HG03025 (cell line): Measurements from ENCODE around the gene LIF.

ENCODE experiments used
- ATAC-seq: cut with Tn5 transposase; IDR thresholded peaks from one replicate; pipeline ENCODE4 v1.9.1; 2021; ENCODE audit warnings: mild to moderate bottlenecking, moderate library complexity; ENCODE audit not compliant: unreplicated experiment, low FRiP score

LIF gene

DNA sequence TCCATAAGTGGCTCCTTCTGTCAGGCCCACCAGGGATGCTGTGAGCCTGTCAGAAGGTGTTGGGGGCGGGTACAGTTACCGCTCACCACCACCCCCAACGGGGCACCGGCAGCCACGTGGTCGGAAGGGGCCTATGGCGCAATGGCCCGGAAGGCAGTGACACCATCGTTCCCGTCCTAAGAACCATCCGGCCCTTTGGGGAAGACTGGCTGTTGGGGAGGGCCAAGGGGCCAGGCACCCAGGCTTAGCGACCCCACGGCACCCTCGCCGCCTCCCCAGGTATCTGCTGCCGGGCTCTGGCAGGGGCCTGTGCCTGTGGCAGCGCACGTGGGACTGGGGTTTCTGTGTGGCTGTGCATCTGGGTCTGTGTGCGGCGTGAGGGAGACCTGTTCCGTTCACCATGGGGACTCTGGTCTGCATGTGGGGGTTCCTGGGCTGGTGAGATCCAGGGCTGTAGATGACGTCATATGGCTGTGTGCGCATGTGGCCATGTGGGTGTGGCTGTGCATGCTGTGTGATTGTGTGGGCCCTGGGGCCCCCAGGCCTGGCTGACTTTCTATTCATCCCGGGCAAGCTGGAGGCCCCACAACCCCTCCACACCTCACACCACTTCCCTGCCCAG lies 19.4 kb upstream of the LIF start:
- ATAC-seq, result no peak

DNA sequence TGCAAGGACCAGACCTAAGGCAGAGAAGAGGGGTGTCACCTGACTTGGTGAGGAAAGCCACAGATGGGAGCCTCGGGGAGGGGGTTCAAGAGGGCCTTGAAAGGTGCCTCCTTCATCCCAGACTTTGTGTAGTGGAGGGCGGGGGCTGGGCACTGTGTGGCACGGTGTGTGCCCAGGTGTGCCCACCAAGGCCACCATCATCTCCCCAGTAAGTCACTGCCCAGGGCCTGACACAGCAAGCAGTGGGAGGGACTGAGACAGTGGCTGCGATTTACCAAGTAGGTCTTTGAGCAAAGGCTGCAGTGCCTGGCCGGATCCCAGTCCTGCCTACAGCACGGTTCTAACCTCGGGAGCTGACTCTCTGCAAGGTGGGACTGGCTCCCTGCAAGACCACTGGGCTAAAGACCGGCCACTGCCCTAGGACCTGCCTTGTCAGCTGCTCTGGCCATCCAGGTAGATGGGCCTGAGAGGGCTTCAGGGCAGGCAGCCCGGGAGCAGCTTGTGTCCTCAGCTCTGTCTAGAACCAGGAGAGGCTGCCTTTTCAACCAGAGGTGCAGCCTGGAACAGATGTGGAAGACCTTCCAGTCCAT lies 18.7 kb upstream of the LIF start:
- no peak for ATAC-seq

DNA sequence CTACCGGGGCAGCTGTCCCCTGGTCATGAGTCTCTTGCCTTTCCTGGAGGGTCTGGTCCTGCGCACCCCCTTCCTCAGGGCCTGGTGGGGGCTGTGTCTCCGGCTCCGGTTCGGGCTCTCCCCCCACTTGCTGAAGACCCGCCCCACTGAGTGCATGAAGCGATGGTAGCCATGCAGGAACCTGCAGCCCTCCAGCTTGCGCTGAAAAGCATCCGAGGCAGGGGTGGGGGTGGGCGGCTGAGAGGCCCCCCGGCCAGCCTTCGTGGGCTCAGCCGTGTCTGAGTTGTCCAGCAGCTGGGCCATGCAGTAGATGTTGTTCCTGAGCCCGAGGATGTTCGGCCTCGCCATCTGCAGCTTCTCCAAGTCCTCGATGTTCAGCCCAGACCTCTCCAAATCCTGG lies 17.3 kb upstream of the LIF start:
- ATAC-seq, result no peak

DNA sequence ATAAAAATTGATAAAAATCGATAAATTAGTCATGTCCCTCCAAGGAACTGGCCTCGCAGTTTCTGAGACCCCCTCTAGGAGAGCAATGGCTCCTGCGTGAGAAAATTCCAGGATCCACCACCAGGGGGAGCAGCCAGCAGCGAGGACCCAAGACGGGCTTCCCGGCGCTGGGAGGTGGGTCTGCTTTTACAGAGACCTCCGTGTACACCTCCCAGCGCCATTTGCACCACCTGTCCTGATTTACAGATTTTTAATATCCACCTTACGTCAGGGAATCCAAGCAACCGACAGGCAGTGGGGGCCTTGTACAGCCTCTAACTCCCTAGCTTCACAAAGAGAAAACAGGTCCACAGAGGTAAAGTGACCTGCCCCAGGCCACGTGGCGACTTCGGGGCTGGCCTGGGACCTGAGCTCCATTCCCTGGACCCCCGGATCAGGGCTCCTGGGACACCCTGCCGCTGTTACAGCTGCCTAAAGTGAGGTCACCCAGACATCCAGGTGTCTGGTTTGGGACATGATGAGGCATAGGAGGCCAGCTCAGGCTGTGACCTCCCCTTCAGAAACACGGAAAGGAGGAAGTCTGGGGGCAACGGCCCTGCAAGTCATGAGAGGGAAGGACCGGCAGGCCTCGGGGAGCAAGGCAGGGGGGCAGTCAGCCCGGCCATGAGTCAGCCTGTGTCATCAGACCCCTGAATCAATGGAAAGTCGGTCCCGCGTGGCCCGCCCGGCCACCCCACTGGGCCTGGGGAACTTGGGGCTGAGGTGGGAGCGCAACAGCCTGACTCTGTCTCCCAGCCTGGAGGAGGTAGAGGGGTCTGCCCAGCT lies 16.6 kb upstream of the LIF start:
- ATAC-seq, result no peak

DNA sequence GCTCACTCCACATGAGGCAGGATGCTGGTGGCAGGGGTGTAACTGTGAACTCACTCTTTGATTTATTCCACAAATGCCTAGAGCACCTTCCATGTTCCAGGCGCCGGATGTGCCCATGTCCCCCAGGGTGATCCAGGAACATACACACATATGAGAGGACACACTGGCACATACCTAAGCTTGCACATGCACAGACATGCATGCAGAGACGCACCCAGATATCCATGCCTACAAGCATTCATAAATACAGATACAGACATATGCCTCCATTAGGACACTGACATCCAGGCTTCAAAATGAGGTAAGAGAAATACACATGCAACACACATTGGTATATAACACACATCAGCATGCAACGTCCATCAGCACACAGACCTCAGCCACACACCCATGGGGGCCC lies 15.6 kb upstream of the LIF start:
- no peak for ATAC-seq

DNA sequence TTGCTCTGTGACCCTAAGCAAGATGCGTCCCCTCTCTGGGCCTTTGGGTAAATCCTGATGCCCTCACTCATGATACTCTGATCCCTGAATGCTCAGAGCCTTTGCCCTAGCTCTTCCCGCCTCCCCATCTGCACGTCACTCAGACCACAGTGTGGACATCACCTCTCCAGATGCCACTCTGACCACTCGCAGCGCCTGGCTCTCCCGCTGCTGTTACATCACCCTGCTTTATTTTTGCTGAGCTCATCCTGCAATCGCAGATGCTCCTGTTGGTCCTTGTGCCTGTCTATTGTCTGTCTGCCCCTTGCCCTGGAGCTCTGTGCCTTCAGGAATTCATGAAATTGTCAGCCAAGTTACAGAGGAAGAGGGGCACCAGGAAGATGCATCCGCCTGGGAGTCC lies 14.6 kb upstream of the LIF start:
- no peak for ATAC-seq

DNA sequence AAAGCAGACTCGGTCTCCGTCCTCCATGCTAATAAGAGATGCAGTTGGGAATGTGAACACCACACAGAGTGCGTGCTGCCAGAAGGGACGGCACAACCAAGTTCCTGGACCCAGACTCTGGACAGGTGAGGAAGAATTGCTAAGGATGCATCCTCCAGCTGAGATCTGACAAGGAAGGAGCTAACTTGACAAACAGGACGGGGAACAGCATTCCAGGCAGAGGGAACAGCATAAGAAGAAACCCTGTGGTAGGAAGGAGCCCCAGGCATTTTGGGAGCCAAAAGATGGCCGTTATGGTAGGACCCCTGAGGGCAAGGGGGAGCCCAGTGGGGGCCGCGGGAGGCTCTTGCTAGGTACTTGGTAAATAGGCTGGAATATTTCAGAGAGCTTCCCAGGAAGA lies 14.1 kb upstream of the LIF start:
- ATAC-seq, result no peak

DNA sequence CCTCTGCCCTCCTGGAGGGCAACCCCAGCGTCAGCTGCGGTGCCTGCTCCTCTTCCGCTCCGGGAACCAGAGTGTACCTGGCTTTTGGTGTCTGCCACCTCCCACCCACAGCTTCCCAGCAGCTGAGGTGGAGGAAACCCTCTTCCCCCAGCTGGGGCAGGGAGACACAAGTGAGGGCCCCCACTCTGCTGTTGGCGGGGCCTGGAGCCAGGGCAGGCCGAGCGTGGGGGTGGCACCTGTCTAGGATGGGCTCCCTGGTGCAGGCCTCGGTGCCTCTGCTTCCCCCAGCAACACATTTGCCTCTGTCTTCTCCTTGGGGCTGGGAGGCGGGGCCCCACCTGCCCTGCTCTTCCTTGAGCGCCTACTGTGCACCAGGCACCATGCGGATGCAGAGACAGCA lies 13.7 kb upstream of the LIF start:
- ATAC-seq, result no peak

DNA sequence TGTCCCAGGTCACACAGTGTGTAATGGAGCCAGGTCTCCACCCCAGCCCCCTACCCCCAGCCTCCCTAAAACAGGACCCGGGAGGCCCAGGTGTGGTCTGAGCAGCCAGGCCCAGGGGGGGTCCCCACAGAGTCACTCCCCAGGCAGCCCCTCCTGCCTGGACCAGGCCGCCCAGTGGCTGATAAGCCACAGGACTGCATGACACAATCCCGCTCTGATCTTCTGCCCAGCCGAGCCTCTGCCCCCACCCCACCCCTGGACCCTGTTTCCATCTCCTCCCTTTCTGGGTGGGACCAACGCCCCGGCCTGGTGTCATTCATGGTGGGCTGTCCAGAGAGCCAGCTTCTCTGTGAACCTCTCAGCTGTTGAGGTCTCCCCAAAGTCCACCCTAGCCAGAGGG lies 7.8 kb upstream of the LIF start:
- no peak for ATAC-seq

DNA sequence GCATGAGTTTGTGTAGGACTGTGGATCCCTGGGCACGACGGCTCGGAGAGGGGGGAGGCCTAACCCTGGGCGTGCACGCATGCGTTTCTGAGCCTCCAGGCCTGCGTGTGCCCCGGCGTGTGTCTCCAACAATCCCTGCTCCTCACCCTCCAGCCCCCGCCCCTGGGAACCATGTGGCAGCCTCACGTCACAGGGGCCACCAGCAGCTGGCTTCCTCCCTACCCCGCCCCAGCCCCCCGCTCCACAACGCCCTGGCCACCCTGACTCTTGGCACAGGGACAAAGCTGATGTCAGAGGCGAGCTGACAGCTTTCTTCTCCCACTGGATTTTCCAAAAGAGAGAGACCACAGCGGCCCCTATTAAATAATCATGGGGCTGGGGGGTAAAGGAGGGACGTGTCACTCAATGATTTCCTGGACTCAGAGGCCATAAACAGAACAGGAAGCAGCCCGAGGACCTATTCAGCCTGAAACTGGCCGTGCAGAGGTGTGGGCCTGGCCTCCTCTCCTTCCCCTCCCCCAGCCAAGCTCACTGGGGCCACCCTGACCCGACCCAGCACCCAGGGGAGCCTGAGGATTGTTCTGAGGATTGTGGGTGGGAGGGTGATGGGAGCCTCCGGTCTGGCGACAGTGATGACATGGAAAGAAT lies 6.8 kb upstream of the LIF start:
- ATAC-seq, result no peak

DNA sequence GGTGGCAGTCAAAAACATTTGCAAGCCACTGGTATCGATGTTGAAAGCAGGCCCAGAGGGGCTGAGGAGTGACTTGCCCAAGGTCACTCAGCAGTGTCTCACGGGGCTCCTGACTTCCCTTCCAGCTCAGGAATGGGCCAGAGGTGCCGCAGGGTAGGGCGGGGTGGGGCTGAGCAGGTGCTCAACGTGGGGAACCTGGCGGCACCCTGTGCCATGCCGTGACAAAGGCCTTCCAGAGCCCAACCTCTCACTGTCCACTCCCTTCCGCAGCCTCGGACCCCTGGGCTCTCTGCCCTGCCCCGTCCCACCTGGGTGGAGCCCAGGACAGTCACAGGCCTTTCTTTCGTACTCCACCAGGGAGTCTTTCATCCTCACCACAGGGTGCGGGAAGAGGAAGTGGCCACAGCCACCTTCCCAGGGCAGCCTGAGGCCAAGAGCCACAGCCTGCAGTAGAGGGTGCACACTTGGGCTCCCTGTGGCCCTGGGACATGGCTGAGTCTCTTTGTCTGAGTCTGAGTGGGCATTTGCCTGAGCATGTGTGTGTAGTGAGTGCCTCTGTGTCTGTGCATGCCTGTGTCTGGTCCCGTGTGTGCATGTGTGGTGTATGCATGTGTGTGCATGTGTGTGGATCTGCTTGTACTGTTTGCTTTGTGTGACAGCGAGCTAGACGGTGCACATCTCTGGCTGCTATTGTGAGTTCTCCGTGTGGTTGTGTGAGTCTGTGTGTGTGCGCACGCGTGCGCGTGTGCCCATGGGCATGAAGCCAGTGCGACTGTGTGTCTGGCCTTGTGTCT lies 6.0 kb upstream of the LIF start:
- no peak for ATAC-seq

DNA sequence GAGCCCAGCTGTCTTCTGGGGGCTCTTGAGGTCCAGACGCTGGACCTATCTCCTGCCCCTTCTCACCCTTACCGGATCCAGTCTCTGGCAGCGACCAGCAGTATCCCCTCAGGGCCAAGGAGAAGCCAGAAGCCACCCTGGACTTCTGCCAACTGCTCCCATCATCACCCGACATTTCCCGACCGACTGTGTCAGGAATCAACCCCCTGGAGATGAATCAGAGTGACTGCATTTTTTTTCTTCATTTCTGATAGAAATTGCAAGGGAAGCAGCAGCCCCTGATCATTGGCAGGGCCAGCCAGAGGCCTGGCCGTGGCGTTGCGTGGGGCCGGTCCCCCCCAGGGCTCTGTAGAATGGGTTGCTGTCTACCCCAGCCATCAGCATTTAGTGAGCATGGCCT lies 5.2 kb upstream of the LIF start:
- ATAC-seq, result no peak

DNA sequence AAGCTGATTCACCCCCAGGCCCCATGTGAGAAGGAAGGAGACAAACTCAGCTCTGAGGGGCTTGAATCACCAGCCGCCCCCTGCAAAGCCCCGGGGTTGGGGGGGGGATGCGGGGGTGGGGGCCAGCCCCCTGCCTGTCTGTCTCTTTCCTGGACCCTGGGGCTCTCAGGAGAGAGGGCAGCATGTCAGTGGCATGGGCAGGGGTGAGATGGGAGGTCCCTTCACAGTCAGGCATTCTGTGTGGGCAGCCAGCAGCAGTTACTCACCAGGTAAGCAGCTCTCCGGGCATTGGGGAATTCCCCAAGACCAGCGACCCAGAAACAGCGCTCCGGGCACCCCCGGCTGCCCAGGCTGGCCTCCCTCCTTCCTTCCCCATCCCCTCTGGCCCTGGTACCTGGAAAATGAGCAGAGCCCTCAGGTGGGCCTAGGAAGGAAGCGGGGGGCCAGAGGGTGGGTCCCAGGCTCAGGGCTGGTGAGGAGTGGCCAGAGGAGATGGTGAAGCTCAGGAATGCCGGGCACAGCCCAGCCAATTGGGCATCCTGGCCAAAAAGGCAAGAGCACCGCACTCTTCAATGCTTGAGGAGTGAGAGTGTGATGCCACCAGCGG lies 4.2 kb upstream of the LIF start:
- no peak for ATAC-seq

DNA sequence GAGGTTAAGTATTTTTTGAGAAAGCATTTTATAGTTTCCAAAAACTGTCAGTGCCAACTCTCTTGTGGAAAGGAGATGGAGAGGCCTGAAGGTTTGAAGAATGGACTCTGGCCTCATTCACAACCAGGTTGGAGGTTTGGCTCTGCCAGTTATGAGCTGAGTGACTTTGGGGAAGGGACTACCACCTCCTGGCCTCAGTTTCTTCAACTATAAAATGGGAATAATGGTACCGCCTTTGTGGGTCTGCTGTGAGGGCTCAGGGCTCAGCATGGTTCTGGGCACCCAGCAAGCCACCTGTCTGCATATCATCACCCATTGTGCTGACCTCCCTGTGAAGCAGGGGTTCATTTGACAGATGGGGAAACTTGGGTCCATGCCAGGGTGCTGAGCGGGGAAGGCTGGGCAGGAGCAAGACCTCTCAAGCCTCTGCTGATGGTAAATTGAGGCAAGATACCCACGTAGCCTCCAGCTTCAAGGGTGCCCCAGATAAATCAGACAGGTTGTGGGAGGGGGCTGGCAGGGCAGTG lies 3.5 kb upstream of the LIF start:
- ATAC-seq, result no peak

DNA sequence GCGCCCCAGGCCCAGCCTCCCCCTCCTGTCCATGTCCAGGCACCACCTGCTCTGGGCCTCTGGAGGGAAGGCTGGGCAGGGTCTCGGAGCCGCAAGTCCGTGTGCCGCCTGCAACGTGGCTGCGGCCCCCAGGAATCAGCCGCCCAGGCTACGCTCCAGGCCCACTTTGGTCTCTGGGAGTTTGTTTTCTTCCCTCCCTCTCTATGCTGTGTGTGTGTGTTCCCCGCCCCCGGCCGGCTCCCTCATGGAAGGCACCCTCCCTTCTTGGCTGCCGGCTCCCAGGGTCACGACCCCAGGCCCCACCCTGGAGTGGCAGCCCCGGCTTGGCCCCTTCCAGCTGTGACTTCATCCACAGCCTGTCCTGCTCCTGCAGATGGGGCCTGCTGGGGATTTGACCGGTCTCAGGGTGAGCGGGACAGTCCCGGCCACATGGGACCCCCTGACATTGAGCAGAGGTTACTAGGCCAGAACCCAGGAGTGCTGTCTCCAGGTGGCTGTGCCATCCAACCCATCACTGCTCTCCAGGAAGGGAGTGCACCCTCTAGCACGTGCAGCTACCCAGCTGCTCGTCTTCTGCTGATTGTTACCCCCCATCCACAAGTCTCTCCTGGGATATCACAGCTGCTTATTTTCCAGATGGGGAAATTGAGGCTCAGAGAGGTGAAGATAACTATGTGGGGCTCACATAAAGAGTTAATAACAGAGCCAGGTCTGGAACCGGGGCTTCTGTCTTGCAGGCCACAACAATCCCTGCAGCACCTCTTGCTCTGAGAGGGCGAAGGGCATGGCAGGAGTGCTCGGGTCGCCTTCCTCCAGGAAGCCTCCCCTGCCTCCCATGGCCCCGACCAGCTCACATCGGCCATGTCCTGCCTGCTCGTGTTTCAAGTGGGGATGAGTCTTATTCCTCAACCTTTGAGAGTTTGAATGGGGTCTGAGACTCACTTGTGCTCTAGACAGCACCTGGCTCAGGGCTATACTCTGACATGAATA lies 2.8 kb upstream of the LIF start:
- ATAC-seq, result no peak

DNA sequence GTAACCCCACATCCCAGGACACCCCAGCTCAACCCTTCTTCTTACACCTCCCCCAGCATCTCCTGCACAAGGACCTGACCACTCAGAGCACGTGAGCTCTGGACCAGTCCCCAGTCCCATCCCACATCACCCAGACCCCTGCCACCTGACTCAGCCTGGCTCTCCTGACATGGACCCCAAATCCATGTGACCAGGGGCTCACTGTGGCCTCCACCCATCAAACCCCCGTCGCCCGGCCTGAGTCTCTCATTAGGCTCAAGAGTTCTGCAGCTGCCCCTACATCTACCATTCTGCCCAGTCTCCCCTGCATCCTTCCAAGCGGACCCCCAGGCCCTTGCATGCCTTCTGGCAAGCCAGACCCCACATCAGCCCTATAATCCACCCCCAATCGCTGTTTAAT lies 1.9 kb upstream of the LIF start:
- ATAC-seq, result no peak

DNA sequence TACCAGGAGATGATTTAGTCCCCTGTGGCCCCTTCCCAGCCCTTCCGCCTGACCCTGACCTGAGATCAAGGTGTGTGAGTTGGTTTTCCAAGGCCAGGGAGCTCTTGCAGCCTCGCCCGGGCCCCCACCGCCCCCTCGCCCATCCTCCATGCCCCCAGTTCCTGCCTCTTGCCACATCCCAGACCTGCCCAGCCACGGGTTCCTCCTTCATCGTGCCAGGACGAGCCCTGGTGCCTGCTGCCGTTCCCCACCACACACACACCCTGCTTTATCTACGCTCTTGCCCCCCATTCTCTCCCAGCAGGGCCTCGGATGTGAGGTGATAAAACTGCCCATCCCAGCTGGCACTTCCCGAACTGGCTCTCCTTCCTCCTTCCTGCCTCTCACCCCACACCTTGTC lies 1.4 kb upstream of the LIF start:
- ATAC-seq, result no peak

DNA sequence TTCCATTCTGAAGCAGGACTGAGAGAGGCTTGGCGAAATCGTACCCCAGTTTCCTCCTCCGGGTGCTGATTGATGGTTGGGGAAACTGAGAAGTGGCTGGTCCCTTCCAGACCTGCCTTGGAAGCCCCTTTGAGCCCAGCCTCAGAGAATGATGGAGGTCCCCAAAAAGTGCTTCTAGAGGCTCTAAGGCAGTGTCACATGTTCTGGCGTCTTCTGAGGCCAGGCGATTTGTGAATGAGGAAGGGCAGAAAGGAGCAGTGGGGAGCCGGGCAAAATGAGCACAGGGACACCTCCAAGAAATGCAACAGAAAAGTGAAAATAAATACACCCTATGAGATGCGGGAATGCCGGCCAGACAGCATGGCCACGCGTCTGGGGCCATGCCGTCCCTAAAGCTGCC lies 1.0 kb upstream of the LIF start:
- ATAC-seq, result no peak

DNA sequence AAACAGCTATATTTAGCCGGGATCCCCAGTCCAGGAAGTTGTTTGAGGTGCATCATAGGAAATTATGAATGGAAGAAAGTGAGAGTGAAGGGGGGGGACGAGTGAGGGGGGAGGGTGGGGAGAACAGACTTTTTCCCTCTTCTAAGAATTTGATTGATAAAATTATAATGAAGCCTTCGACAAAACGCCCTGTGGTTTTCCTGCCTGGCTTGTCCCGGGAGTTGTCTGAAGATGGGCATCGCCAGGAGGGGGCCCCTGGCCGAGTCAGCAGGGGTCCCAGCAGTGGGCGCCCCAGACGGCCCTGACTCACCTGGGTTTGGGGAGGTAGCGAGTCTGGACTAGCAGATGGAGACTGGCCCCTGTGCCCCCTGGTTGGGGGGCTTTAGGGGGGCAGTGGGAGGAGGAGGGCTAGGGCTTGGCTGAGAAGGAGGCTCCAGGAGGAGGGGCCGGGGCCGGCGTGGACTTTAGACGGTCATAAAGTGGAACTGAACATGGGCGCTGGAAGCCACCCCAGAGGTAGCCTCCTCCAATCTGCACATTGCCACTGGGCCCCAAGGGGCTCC lies 336 bp upstream of the LIF start:
- ATAC-seq, result no peak
